Natural killer cell (primary cell): ENCODE data around the gene HDAC4. TPM values are rescaled to one million over a fixed set of nuclear protein-coding genes. Genes with fewer than 3 reads are reported as not detected.

Source experiments
- ATAC-seq, 3 donors: fragments of 150-1000 bp in 2 of 3; fragments of 200-7000 bp in 1 of 3; cut with Tn5 transposase; 1 replicate in 1 of 3; 2 replicates in 2 of 3; pipeline ENCODE4 v1.10.0; 2021; ENCODE audit warnings: mild to moderate bottlenecking in 2 of 3, moderate library complexity in 2 of 3
- DNase-seq, 2 donors: peaks; one replicate each; pipeline versions ENCODE4 v3.0.0 to v3.0.0-alpha.2; 2013 to 2021; ENCODE audit warnings: mixed read lengths in 1 of 2
- H3K27ac ChIP-seq: one replicate; pipeline ENCODE4 v1.5.1; 2013; ENCODE audit warnings: mild to moderate bottlenecking, low read length
- H3K27me3 ChIP-seq: one replicate; pipeline ENCODE4 v1.6.1; 2013; ENCODE audit warnings: low read length; ENCODE audit not compliant: control insufficient read depth, insufficient read depth
- H3K36me3 ChIP-seq: one replicate; pipeline ENCODE4 v1.6.1; 2013; ENCODE audit warnings: low read length; ENCODE audit not compliant: control insufficient read depth, insufficient read depth
- H3K4me1 ChIP-seq: one replicate; pipeline ENCODE4 v1.6.1; 2013; ENCODE audit warnings: low read length; ENCODE audit not compliant: control insufficient read depth, insufficient read depth
- H3K4me3 ChIP-seq: one replicate; pipeline ENCODE4 v1.5.1; 2013; ENCODE audit warnings: low read length
- H3K9me3 ChIP-seq: one replicate; pipeline ENCODE4 v1.6.1; 2013; ENCODE audit warnings: low read length; ENCODE audit not compliant: control insufficient read depth, insufficient read depth
- H3K27ac Mint-ChIP-seq, 2 donors: one replicate each; pipeline ENCODE4 v1.8.0; 2022; ENCODE audit warnings: mild to moderate bottlenecking in 2 of 2, mixed read lengths in 2 of 2, moderate library complexity in 1 of 2
- H3K27me3 Mint-ChIP-seq, 2 donors: one replicate each; pipeline ENCODE4 v1.8.0; 2022; ENCODE audit warnings: low read depth in 2 of 2, mixed read lengths in 2 of 2
- H3K36me3 Mint-ChIP-seq: one replicate; pipeline ENCODE4 v1.8.0; 2022; ENCODE audit warnings: mixed read lengths
- H3K4me1 Mint-ChIP-seq, 2 donors: one replicate each; pipeline ENCODE4 v1.8.0; 2022; ENCODE audit warnings: mixed read lengths in 2 of 2
- H3K4me3 Mint-ChIP-seq: one replicate; pipeline ENCODE4 v1.8.0; 2022; ENCODE audit warnings: mild to moderate bottlenecking, moderate library complexity, mixed read lengths
- H3K9me3 Mint-ChIP-seq, 2 donors: one replicate each; pipeline ENCODE4 v1.8.0; 2022; ENCODE audit warnings: mixed read lengths in 2 of 2
- CTCF ChIP-seq: fragments of 200-600 bp; IDR thresholded peaks from one replicate; pipeline ENCODE4 v1.8.0; 2022; ENCODE audit warnings: antibody characterized with exemption
- WGBS: methylation state at CpG from one replicate; pipeline ENCODE4 v1.1.7; 2013; ENCODE audit warnings: missing lambda C conversion rate; ENCODE audit not compliant: insufficient coverage; 5-methylcytosine and 5-hydroxymethylcytosine counted together
- intact Hi-C: fragments of 100-400 bp; cut with micrococcal nuclease; formaldehyde crosslinking; loops from one replicate; pipeline ENCODE4 v1.14.2; 2022
- total RNA-seq, 4 donors: library from RNA; stranded (reverse); fragments of 120-200 nt in 1 of 4; gene quantifications; one replicate each; pipeline versions ENCODE4 v1.2.3 to v1.2.4, GENCODE V29; 2013 to 2022

Gene HDAC4
- total RNA-seq, 3 donors from 2014 or later (not counting 1 experiment from before 2014, with no cell fraction given), result 74.9 to 105 (median 100) TPM

- Mint-ChIP-seq H3K9me3 (no peaks in the 10 kb centered on the region), H3K4me1 (peaks cover 42 to 49% of the 10 kb centered on the region in 2 donors), H3K36me3 (no peaks in the 10 kb centered on the region), H3K4me3 (peak overlapping the region; percentile 88), H3K27ac (peak overlapping the region; percentile 45 to 83), H3K27me3 (peaks cover 5 to 12% of the 10 kb centered on the region in 2 donors)
- peaks cover 34% of the 10 kb centered on the region for H3K4me1 ChIP-seq
- H3K9me3 ChIP-seq, result no peaks in the 10 kb centered on the region
- H3K27ac ChIP-seq, result no peak overlapping the region
- no peak overlapping the region for H3K4me3 ChIP-seq
- ATAC-seq, result no peak
- intact Hi-C loops, result no loop called here
- WGBS, result 94% methylated on average over 7 of the region's 7 CpGs
- H3K27me3 ChIP-seq, result no peaks in the 10 kb centered on the region
- DNase-seq, result no peak
- H3K36me3 ChIP-seq, result no peaks in the 10 kb centered on the region
- no peak for TF ChIP-seq CTCF
Observed at GRCh38 chr2:239442192-239442591, 41.4 kb upstream of the HDAC4 start.

GRCh38 chr2:239441261-239442078 is 40.6 kb upstream of the HDAC4 start:
- Mint-ChIP-seq H3K4me3 (peak overlapping the region; percentile 88), H3K9me3 (no peaks in the 10 kb centered on the region), H3K27me3 (peaks cover 5 to 15% of the 10 kb centered on the region in 2 donors), H3K36me3 (no peaks in the 10 kb centered on the region), H3K27ac (peak overlapping the region; percentile 45 to 83), H3K4me1 (peaks cover 42 to 52% of the 10 kb centered on the region in 2 donors)
- DNase-seq (peak; percentile 35 to 52), ATAC-seq (peak; percentile 75 to 86 (median 80))
- Histone ChIP-seq H3K4me3 (peak overlapping the region; percentile 24), H3K36me3 (no peaks in the 10 kb centered on the region), H3K9me3 (no peaks in the 10 kb centered on the region), H3K27ac (no peak overlapping the region), H3K4me1 (peaks cover 34% of the 10 kb centered on the region), H3K27me3 (no peaks in the 10 kb centered on the region)
- intact Hi-C loops, result no loop called here
- TF ChIP-seq CTCF, result no peak
- 10% methylated on average over 18 of the region's 19 CpGs for WGBS

- Histone ChIP-seq H3K36me3 (no peaks in the 10 kb centered on the region), H3K4me1 (peaks cover 34% of the 10 kb centered on the region), H3K4me3 (no peak overlapping the region), H3K27ac (no peak overlapping the region), H3K27me3 (no peaks in the 10 kb centered on the region), H3K9me3 (no peaks in the 10 kb centered on the region)
- DNase-seq, result no peak
- ATAC-seq, result peak in 1 of 3 donors; percentile 17
- peak overlapping the region; percentile 45 to 83 for H3K27ac Mint-ChIP-seq
- intact Hi-C loops, result no loop called here
- no peaks in the 10 kb centered on the region for H3K36me3 Mint-ChIP-seq
- no peak for TF ChIP-seq CTCF
- peaks cover 42 to 54% of the 10 kb centered on the region in 2 donors for H3K4me1 Mint-ChIP-seq
- WGBS, result 61% methylated on average over 18 of the region's 18 CpGs
- no peaks in the 10 kb centered on the region for H3K9me3 Mint-ChIP-seq
- peaks cover 5 to 18% of the 10 kb centered on the region in 2 donors for H3K27me3 Mint-ChIP-seq
- H3K4me3 Mint-ChIP-seq, result peak overlapping the region; percentile 88
Observed at GRCh38 chr2:239440511-239440959, 39.7 kb upstream of the HDAC4 start.
